GM19455 (cell line): ENCODE measurements around the gene RNPS1.

Experiments used
- ATAC-seq: cut with Tn5 transposase; IDR thresholded peaks from one replicate; pipeline ENCODE4 v1.9.1; 2021; ENCODE audit not compliant: unreplicated experiment

Gene RNPS1

GRCh38 chr16:2236337-2237101 is 31.4 kb downstream of the RNPS1 start, which contains the start of gene DNASE1L2:
Gene DNASE1L2, plus strand, starts transcription at chr16:2236444. Its CDS starts 373 bp downstream, at chr16:2236817.
- no peak for ATAC-seq

GRCh38 chr16:2235695-2236336 is 32.1 kb downstream of the RNPS1 start:
- no peak for ATAC-seq

- no peak for ATAC-seq
Observed at GRCh38 chr16:2235234-2235651, 32.7 kb downstream of the RNPS1 start.

- no peak for ATAC-seq
Observed at GRCh38 chr16:2234813-2235170, 33.1 kb downstream of the RNPS1 start.

- no peak for ATAC-seq
Observed at GRCh38 chr16:2233872-2234812, 33.8 kb downstream of the RNPS1 start.

GRCh38 chr16:2233046-2233775 is 34.7 kb downstream of the RNPS1 start:
- no peak for ATAC-seq

- no peak for ATAC-seq
Observed at GRCh38 chr16:2232094-2232990, 35.6 kb downstream of the RNPS1 start.

GRCh38 chr16:2231016-2231931 is 36.7 kb downstream of the RNPS1 start:
- ATAC-seq, result no peak

- ATAC-seq, result no peak
Observed at GRCh38 chr16:2230376-2230775, 37.5 kb downstream of the RNPS1 start.

- no peak for ATAC-seq
Observed at GRCh38 chr16:2229632-2230250, 38.2 kb downstream of the RNPS1 start.

GRCh38 chr16:2229091-2229490 is 38.8 kb downstream of the RNPS1 start:
- ATAC-seq, result no peak

- no peak for ATAC-seq
Observed at GRCh38 chr16:2228161-2228824, 39.6 kb downstream of the RNPS1 start.

GRCh38 chr16:2226918-2227317 is 41.0 kb downstream of the RNPS1 start:
- no peak for ATAC-seq

- ATAC-seq, result no peak
Observed at GRCh38 chr16:2226245-2226793, 41.6 kb downstream of the RNPS1 start.

- ATAC-seq, result peak; percentile 27
Observed at GRCh38 chr16:2223942-2224486, 43.9 kb downstream of the RNPS1 start.

- peak; percentile 86 for ATAC-seq
Observed at GRCh38 chr16:2223221-2223941, 44.5 kb downstream of the RNPS1 start, which contains the start of gene E4F1. Gene E4F1, plus strand, starts transcription at chr16:2223591. Its CDS starts 23 bp downstream, at chr16:2223614.
